NCI-H1092 (cell line): ENCODE data around the gene HAUS8.
"Not testable (repeated sequence)": the region's sequence is repeated elsewhere in the genome, so short reads cannot be mapped to it uniquely, and the experiment has no call there.

Experiments used
- DNase-seq: peaks from one replicate; lab custom pipeline; 2025; lab: John Stamatoyannopoulos, UW

Gene HAUS8

GRCh38 chr19:17035842-17036424 lies 39.3 kb downstream of the HAUS8 start:
- DNase-seq: no peak

- no peak for DNase-seq
Observed at GRCh38 chr19:17031741-17032140, 43.5 kb downstream of the HAUS8 start.

- DNase-seq: no peak
Observed at GRCh38 chr19:17027535-17027975, 47.7 kb downstream of the HAUS8 start.

GRCh38 chr19:17026706-17027534 lies 48.3 kb downstream of the HAUS8 start, which contains the start of gene CPAMD8:
TSS of gene CPAMD8 (minus strand) at chr19:17026810. CDS start at chr19:17026642, 168 bp downstream.
- DNase-seq: no peak

- no peak for DNase-seq
Observed at GRCh38 chr19:17025991-17026658, 49.1 kb downstream of the HAUS8 start.

GRCh38 chr19:17025361-17025760 lies 49.9 kb downstream of the HAUS8 start:
- DNase-seq: no peak

GRCh38 chr19:17024941-17025340 lies 50.3 kb downstream of the HAUS8 start:
- DNase-seq: not testable (repeated sequence)

GRCh38 chr19:17023805-17024204 lies 51.4 kb downstream of the HAUS8 start:
- DNase-seq: no peak

- no peak for DNase-seq
Observed at GRCh38 chr19:17022738-17023137, 52.5 kb downstream of the HAUS8 start.

GRCh38 chr19:17021793-17022590 lies 53.3 kb downstream of the HAUS8 start:
- no peak for DNase-seq

- DNase-seq: no peak
Observed at GRCh38 chr19:17021328-17021727, 53.9 kb downstream of the HAUS8 start.

- no peak for DNase-seq
Observed at GRCh38 chr19:17020823-17021222, 54.4 kb downstream of the HAUS8 start.

- no peak for DNase-seq
Observed at GRCh38 chr19:17020385-17020784, 54.9 kb downstream of the HAUS8 start.

- DNase-seq: not testable (repeated sequence)
Observed at GRCh38 chr19:17014212-17014861, 60.9 kb downstream of the HAUS8 start.

- DNase-seq: no peak
Observed at GRCh38 chr19:17011485-17011884, 63.8 kb downstream of the HAUS8 start.

- DNase-seq: no peak
Observed at GRCh38 chr19:17006579-17006978, 68.7 kb downstream of the HAUS8 start.

GRCh38 chr19:17005000-17005399 lies 70.3 kb downstream of the HAUS8 start:
- DNase-seq: no peak

GRCh38 chr19:17004386-17004785 lies 70.9 kb downstream of the HAUS8 start:
- DNase-seq: no peak

- no peak for DNase-seq
Observed at GRCh38 chr19:17002455-17002854, 72.8 kb downstream of the HAUS8 start.

- DNase-seq: no peak
Observed at GRCh38 chr19:17001603-17002183, 73.6 kb downstream of the HAUS8 start.
